ENCODE measurements around the gene COL18A1. TPM values are rescaled to one million over a fixed set of nuclear protein-coding genes. Genes with fewer than 3 reads are reported as not detected.

The COL18A1 gene
- total RNA-seq, 1 experiment from 2014 or later, result 3.4 TPM

DNA sequence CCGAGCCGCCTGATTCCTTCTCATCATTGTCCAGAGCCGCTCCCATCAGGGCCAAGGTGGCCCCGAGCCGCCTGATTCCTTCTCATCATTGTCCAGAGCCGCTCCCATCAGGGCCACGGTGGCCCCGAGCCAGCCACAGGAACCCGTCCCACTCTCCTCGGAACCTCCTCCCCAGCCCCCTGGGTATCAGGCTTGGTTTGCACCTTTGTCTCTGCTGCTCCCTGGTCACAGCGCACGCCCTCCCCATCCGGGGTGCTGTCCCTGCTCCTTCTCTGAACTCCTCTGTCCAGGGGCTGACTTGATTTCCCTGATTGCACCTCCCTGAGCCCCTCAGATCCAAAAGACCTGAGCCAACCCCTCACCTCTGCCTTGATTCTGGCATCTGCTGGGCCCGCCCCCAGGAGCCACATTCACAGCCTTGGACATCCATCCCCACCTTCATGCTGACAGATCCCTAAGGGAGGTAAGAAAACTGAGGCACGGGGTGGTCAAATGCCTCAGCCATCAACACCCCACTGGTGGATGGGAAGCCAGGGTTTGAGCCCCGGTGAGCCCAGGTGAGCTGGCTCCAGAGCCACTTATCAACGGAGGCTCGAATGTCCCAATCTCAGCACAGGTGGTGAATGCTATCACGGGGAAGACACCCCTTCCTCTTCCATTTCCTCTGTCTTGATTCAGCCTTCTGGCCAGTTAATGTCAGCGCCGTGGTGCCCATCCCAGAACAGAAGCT, 25.6 kb upstream of the COL18A1 start:
- POLR2A ChIA-PET, result no interaction called here
- DNase-seq (ENCODE audit: unreplicated experiment), result no peak
- Mint-ChIP-seq H3K4me1 (ENCODE audit: insufficient read depth, unreplicated experiment) (no peaks in the 10 kb centered on the region), H3K36me3 (ENCODE audit: insufficient read depth, unreplicated experiment) (no peaks in the 10 kb centered on the region), H3K27me3 (ENCODE audit: insufficient read depth, unreplicated experiment) (peaks cover 13% of the 10 kb centered on the region), H3K4me3 (ENCODE audit: unreplicated experiment) (no peak overlapping the region), H3K9me3 (ENCODE audit: unreplicated experiment) (no peaks in the 10 kb centered on the region), H3K27ac (ENCODE audit: low read depth, unreplicated experiment) (no peak overlapping the region)
- BruUV-seq (replicated peaks), result no TSS peak
- TF ChIP-seq, protein P1, sequence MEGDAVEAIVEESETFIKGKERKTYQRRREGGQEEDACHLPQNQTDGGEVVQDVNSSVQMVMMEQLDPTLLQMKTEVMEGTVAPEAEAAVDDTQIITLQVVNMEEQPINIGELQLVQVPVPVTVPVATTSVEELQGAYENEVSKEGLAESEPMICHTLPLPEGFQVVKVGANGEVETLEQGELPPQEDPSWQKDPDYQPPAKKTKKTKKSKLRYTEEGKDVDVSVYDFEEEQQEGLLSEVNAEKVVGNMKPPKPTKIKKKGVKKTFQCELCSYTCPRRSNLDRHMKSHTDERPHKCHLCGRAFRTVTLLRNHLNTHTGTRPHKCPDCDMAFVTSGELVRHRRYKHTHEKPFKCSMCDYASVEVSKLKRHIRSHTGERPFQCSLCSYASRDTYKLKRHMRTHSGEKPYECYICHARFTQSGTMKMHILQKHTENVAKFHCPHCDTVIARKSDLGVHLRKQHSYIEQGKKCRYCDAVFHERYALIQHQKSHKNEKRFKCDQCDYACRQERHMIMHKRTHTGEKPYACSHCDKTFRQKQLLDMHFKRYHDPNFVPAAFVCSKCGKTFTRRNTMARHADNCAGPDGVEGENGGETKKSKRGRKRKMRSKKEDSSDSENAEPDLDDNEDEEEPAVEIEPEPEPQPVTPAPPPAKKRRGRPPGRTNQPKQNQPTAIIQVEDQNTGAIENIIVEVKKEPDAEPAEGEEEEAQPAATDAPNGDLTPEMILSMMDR (IDR thresholded peaks at IDR 0.05; ENCODE audit: unreplicated experiment), result no peak
- CTCF ChIA-PET, result no interaction called here
- intact Hi-C loops (cut with micrococcal nuclease), result no loop called here

GRCh38 chr21:45379901-45380330, 25.0 kb upstream of the COL18A1 start:
- H3K27ac Mint-ChIP-seq (ENCODE audit: low read depth, unreplicated experiment), result no peak overlapping the region
- peaks cover 15% of the 10 kb centered on the region for H3K27me3 Mint-ChIP-seq (ENCODE audit: insufficient read depth, unreplicated experiment)
- ChIA-PET CTCF (no interaction called here), POLR2A (no interaction called here)
- H3K4me3 Mint-ChIP-seq (ENCODE audit: unreplicated experiment), result no peak overlapping the region
- intact Hi-C loops (cut with micrococcal nuclease), result no loop called here
- H3K4me1 Mint-ChIP-seq (ENCODE audit: insufficient read depth, unreplicated experiment), result no peaks in the 10 kb centered on the region
- TF ChIP-seq, protein P1 (IDR thresholded peaks at IDR 0.05; ENCODE audit: unreplicated experiment), result no peak
- no TSS peak for BruUV-seq (replicated peaks)
- no peak for DNase-seq (ENCODE audit: unreplicated experiment)
- H3K36me3 Mint-ChIP-seq (ENCODE audit: insufficient read depth, unreplicated experiment), result no peaks in the 10 kb centered on the region
- H3K9me3 Mint-ChIP-seq (ENCODE audit: unreplicated experiment), result no peaks in the 10 kb centered on the region

GRCh38 chr21:45380566-45380965, 24.4 kb upstream of the COL18A1 start:
- peaks cover 21% of the 10 kb centered on the region for H3K27me3 Mint-ChIP-seq (ENCODE audit: insufficient read depth, unreplicated experiment)
- TF ChIP-seq, protein P1 (IDR thresholded peaks at IDR 0.05; ENCODE audit: unreplicated experiment), result no peak
- no peak overlapping the region for H3K4me3 Mint-ChIP-seq (ENCODE audit: unreplicated experiment)
- no peaks in the 10 kb centered on the region for H3K4me1 Mint-ChIP-seq (ENCODE audit: insufficient read depth, unreplicated experiment)
- BruUV-seq (replicated peaks), result no TSS peak
- DNase-seq (ENCODE audit: unreplicated experiment), result no peak
- CTCF ChIA-PET, result no interaction called here
- intact Hi-C loops (cut with micrococcal nuclease), result no loop called here
- POLR2A ChIA-PET, result no interaction called here
- H3K9me3 Mint-ChIP-seq (ENCODE audit: unreplicated experiment), result no peaks in the 10 kb centered on the region
- H3K36me3 Mint-ChIP-seq (ENCODE audit: insufficient read depth, unreplicated experiment), result no peaks in the 10 kb centered on the region
- no peak overlapping the region for H3K27ac Mint-ChIP-seq (ENCODE audit: low read depth, unreplicated experiment)

- CTCF ChIA-PET, result no interaction called here
- no TSS peak for BruUV-seq (replicated peaks)
- POLR2A ChIA-PET, result no interaction called here
- Mint-ChIP-seq H3K4me3 (ENCODE audit: unreplicated experiment) (no peak overlapping the region), H3K27me3 (ENCODE audit: insufficient read depth, unreplicated experiment) (peaks cover 25% of the 10 kb centered on the region), H3K4me1 (ENCODE audit: insufficient read depth, unreplicated experiment) (no peaks in the 10 kb centered on the region), H3K27ac (ENCODE audit: low read depth, unreplicated experiment) (no peak overlapping the region), H3K9me3 (ENCODE audit: unreplicated experiment) (no peaks in the 10 kb centered on the region), H3K36me3 (ENCODE audit: insufficient read depth, unreplicated experiment) (no peaks in the 10 kb centered on the region)
- DNase-seq (ENCODE audit: unreplicated experiment), result no peak
- intact Hi-C loops (cut with micrococcal nuclease), result no loop called here
- TF ChIP-seq, protein P1 (IDR thresholded peaks at IDR 0.05; ENCODE audit: unreplicated experiment), result no peak
Observed at GRCh38 chr21:45381036-45381787, 23.8 kb upstream of the COL18A1 start.

Measured in MCF 10A (cell line).